Activated CD4-positive, alpha-beta T cell treated with anti-CD3 and anti-CD28 coated beads for 36 hours (primary cell): ENCODE data around the gene MAGEA6. TPM values are rescaled to one million over a fixed set of nuclear protein-coding genes. Genes with fewer than 3 reads are reported as not detected.

Experiments used
- total RNA-seq, 2 experiments: library from RNA; stranded (reverse); gene quantifications; one replicate each; pipeline ENCODE4 v1.2.3, GENCODE V29; 2021

MAGEA6 gene
- total RNA-seq, 2 experiments from 2014 or later: not detected

Other genes starting within 250 kb of the MAGEA6 start
- gene GABRQ, start 131.8 kb downstream of the MAGEA6 start, total RNA-seq: under 1 TPM in 1 of 2 experiments, not detected in 1; 0.02 TPM
- not detected for gene MAGEA3, start 70.9 kb downstream of the MAGEA6 start, total RNA-seq
- under 1 TPM in 1 of 2 experiments, not detected in 1; 0.23 TPM for gene CSAG2, start 60.4 kb downstream of the MAGEA6 start, total RNA-seq
- not detected for gene MAGEA2B, start 55.1 kb downstream of the MAGEA6 start, total RNA-seq
- gene CSAG1, start 36.0 kb downstream of the MAGEA6 start, total RNA-seq: not detected
- not detected for gene MAGEA12, start 35.9 kb downstream of the MAGEA6 start, total RNA-seq
- gene MAGEA2, start 15.8 kb downstream of the MAGEA6 start, total RNA-seq: not detected
- gene CSAG3, start 10.5 kb downstream of the MAGEA6 start, total RNA-seq: under 1 TPM; 0.23 to 0.55 TPM
- 10 to 100 TPM; 11.2 to 13.1 TPM for gene CETN2, start 61.1 kb upstream of the MAGEA6 start, total RNA-seq
- gene NSDHL, start 61.4 kb upstream of the MAGEA6 start, total RNA-seq: 10 to 100 TPM; 20.0 to 20.6 TPM
- gene ZNF185, start 128.4 kb upstream of the MAGEA6 start, total RNA-seq: 1 to 10 TPM; 2.0 to 2.1 TPM
- gene PNMA5, start 224.4 kb upstream of the MAGEA6 start, total RNA-seq: under 1 TPM in 1 of 2 experiments, not detected in 1; 0.05 TPM